T-helper 17 cell (primary cell): ENCODE data around the gene MTHFD2L. TPM values are rescaled to one million over a fixed set of nuclear protein-coding genes. Genes with fewer than 3 reads are reported as not detected.
A peak's percentile ranks its signal among the peaks of the same experiment; 100 is the strongest.

Experiments
- ATAC-seq: fragments of 150-1000 bp; cut with Tn5 transposase; 2 replicates; pipeline ENCODE4 v1.10.0; 2021; ENCODE audit warnings: mild to moderate bottlenecking, moderate library complexity
- DNase-seq, 3 donors: peaks; one replicate each; pipeline versions ENCODE4 v3.0.0 to v3.0.0-alpha.2; 2020 to 2021
- H3K9me3 ChIP-seq: one replicate; pipeline ENCODE4 v1.7.0; 2013; ENCODE audit warnings: low read length, mild to moderate bottlenecking; ENCODE audit not compliant: control insufficient read depth, poor library complexity, severe bottlenecking
- H3K27ac Mint-ChIP-seq: one replicate; pipeline ENCODE4 v1.8.0; 2022; ENCODE audit warnings: mild to moderate bottlenecking, moderate library complexity, mixed read lengths
- H3K27me3 Mint-ChIP-seq: one replicate; pipeline ENCODE4 v1.8.0; 2022; ENCODE audit warnings: mixed read lengths
- H3K36me3 Mint-ChIP-seq: one replicate; pipeline ENCODE4 v1.8.0; 2022; ENCODE audit warnings: low read depth, mixed read lengths
- H3K4me1 Mint-ChIP-seq: one replicate; pipeline ENCODE4 v1.8.0; 2022; ENCODE audit warnings: mild to moderate bottlenecking, mixed read lengths
- H3K4me3 Mint-ChIP-seq: one replicate; pipeline ENCODE4 v1.8.0; 2022; ENCODE audit warnings: mild to moderate bottlenecking, moderate library complexity, mixed read lengths
- total RNA-seq, 4 donors: library from RNA in 2 of 4; stranded (reverse) in 2 of 4; gene quantifications; one replicate each; pipeline ENCODE4 v1.2.3 and lab custom pipeline; 2022 to 2026

Gene MTHFD2L
- total RNA-seq, 2 donors from 2014 or later: 6.2 to 14.5 TPM

DNA sequence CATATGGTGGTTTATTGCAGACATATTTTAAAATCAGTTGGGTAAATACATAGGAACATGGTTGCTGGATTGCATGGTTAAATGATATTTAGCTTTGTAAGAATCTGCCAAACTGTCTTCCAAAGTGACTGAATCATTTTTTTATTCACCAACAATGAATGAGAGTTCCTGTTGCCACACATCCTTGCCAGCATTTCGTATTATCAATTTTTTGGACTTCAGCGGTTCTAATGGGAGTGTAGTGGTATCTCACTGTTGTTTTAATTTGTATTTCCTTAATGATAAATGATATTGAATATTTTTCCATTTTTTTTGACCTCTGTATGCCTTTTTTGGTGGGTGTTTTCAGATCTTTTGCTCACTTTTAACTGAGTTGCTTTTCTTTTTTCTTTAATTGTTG is 1.4 kb upstream of the MTHFD2L start:
- H3K9me3 ChIP-seq: no peaks in the 10 kb centered on the region
- Mint-ChIP-seq H3K36me3 (peaks cover 1% of the 10 kb centered on the region), H3K27me3 (peaks cover 11% of the 10 kb centered on the region), H3K27ac (no peak overlapping the region), H3K4me3 (no peak overlapping the region), H3K4me1 (peaks cover 10% of the 10 kb centered on the region)
- ATAC-seq: no peak
- no peak for DNase-seq

DNA sequence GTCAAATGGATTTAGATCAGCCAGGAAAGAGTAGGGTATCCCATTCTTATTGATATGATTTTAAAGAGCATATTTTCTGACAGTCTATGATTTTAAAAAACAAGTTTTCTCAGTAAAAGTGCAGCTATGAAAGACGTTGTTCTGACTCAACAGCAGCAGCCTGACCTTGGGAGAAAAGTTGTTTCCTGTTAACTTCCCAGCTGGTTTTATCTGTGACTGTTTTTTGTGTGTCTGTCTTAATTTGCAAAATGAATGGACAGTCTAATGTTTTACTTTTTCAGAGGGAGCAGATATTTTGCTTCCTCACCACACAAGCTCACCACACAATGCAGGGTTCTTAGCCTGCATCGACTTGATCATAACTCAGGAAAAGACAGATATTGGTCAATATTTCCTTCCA is 764 bp upstream of the MTHFD2L start:
- Mint-ChIP-seq H3K27me3 (peaks cover 11% of the 10 kb centered on the region), H3K36me3 (peaks cover 3% of the 10 kb centered on the region), H3K27ac (no peak overlapping the region), H3K4me3 (peak overlapping the region; percentile 89), H3K4me1 (peaks cover 12% of the 10 kb centered on the region)
- no peak for ATAC-seq
- no peak for DNase-seq
- no peaks in the 10 kb centered on the region for H3K9me3 ChIP-seq

DNA sequence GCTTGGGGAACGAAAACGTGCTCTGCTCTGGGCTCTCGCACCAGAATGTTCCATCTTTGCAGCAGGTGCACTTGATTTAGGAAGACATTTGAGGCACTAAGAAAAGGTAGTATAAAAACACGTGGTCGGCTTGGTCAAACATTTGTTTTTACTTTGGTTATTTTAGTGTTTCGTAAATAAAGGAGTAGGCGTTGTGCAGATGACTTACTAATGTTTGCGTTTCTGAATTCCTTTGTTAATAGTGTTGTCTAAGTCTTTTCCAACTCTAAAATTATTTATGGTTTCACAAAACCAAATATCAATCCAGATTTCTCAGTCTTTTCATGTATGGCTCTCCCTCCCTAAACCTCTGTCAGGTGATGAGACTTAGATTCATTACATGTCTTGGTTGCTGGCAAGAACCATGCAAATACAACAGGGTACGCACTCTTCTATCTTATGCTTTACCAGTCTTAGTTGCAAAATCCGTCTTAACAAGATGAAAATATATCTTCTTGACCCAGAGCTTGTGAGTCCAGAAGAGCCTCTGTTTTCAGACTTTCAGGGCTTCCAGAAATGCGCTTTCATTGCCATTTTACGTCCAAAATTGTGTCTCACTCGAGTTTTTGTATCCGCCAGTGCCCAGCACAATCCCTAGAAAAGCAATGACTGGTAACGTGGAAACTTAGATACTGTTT is 686 bp downstream of the MTHFD2L start:
- ATAC-seq: no peak
- Mint-ChIP-seq H3K27ac (peak overlapping the region; percentile 86), H3K27me3 (peaks cover 5% of the 10 kb centered on the region), H3K4me1 (peaks cover 12% of the 10 kb centered on the region), H3K4me3 (peak overlapping the region; percentile 89), H3K36me3 (peaks cover 3% of the 10 kb centered on the region)
- DNase-seq: no peak
- no peaks in the 10 kb centered on the region for H3K9me3 ChIP-seq

- ATAC-seq (no peak), DNase-seq (no peak)
- peak overlapping the region; percentile 89 for H3K4me3 Mint-ChIP-seq
- peaks cover 12% of the 10 kb centered on the region for H3K4me1 Mint-ChIP-seq
- peaks cover 3% of the 10 kb centered on the region for H3K36me3 Mint-ChIP-seq
- peak overlapping the region; percentile 86 for H3K27ac Mint-ChIP-seq
- H3K9me3 ChIP-seq: no peaks in the 10 kb centered on the region
- H3K27me3 Mint-ChIP-seq: peaks cover 5% of the 10 kb centered on the region
These were observed 1.3 kb downstream of the MTHFD2L start for GRCh38 chr4:74159143-74159709.

- no peak for ATAC-seq
These were observed 3.9 kb downstream of the MTHFD2L start for GRCh38 chr4:74161666-74162450.

GRCh38 chr4:74166135-74166534 is 8.2 kb downstream of the MTHFD2L start:
- ATAC-seq (no peak), DNase-seq (no peak)
- Mint-ChIP-seq H3K36me3 (peaks cover 3% of the 10 kb centered on the region), H3K4me1 (peaks cover 4% of the 10 kb centered on the region), H3K27ac (peak overlapping the region; percentile 45), H3K4me3 (no peak overlapping the region), H3K27me3 (no peaks in the 10 kb centered on the region)
- H3K9me3 ChIP-seq: no peaks in the 10 kb centered on the region

More at GRCh38 chr4:74161666-74162450, 3.9 kb downstream of the MTHFD2L start:
- Mint-ChIP-seq H3K27ac (no peak overlapping the region), H3K4me1 (peaks cover 9% of the 10 kb centered on the region), H3K27me3 (no peaks in the 10 kb centered on the region), H3K36me3 (peaks cover 3% of the 10 kb centered on the region), H3K4me3 (no peak overlapping the region)
- no peaks in the 10 kb centered on the region for H3K9me3 ChIP-seq
- no peak for DNase-seq

- DNase-seq: no peak
- Mint-ChIP-seq H3K36me3 (no peaks in the 10 kb centered on the region), H3K27me3 (no peaks in the 10 kb centered on the region), H3K4me3 (no peak overlapping the region), H3K4me1 (peaks cover 3% of the 10 kb centered on the region), H3K27ac (no peak overlapping the region)
- H3K9me3 ChIP-seq: no peaks in the 10 kb centered on the region
- no peak for ATAC-seq
These were observed 8.9 kb downstream of the MTHFD2L start for GRCh38 chr4:74166818-74167217.

- H3K4me3 Mint-ChIP-seq: no peak overlapping the region
- DNase-seq (no peak), ATAC-seq (no peak)
- peaks cover 3% of the 10 kb centered on the region for H3K4me1 Mint-ChIP-seq
- H3K9me3 ChIP-seq: no peaks in the 10 kb centered on the region
- no peak overlapping the region for H3K27ac Mint-ChIP-seq
- H3K27me3 Mint-ChIP-seq: no peaks in the 10 kb centered on the region
- no peaks in the 10 kb centered on the region for H3K36me3 Mint-ChIP-seq
These were observed 9.7 kb downstream of the MTHFD2L start for GRCh38 chr4:74167585-74167984.

DNA sequence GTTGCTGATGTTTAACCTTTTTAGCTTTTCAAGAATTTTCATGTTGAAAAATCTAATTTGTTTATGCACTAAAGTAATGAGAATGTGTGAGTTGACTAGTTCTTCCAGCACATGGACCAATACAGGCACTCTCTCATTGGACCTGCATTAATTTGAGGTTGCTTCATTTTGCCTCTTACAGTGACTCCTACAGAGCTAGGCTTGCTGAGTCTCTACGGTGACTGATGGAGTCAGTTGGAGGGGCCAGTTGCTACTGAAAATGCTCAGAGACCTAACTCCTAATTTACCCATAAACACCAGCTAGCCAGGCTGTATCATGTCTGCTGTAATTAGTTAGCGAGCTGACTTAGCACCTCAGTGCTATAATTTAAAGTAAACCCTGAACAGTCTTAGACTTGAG is 10.9 kb downstream of the MTHFD2L start:
- Mint-ChIP-seq H3K36me3 (no peaks in the 10 kb centered on the region), H3K4me3 (no peak overlapping the region), H3K27me3 (no peaks in the 10 kb centered on the region), H3K27ac (no peak overlapping the region), H3K4me1 (peaks cover 3% of the 10 kb centered on the region)
- DNase-seq (no peak), ATAC-seq (no peak)
- H3K9me3 ChIP-seq: no peaks in the 10 kb centered on the region

DNA sequence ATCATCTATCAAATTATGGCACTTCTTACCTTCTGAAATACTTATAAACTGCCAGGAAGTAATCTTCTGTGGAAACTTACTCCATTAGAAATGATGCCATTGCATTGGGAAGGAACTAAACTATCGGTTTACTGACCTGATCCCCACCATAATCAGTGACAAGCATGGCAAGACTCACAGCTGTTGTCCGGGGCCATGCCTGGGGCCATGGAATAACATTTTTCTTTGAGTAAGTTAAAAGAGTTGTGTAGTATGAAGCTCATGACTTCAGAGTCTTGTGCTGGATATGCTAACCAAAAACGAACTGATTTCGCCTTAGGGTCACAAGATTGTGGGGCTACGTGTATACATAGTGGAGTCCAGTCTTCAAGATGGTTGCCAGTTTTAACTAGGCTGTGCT is 15.4 kb downstream of the MTHFD2L start:
- H3K9me3 ChIP-seq: no peaks in the 10 kb centered on the region
- ATAC-seq (no peak), DNase-seq (no peak)
- Mint-ChIP-seq H3K27ac (no peak overlapping the region), H3K4me3 (no peak overlapping the region), H3K4me1 (no peaks in the 10 kb centered on the region), H3K36me3 (no peaks in the 10 kb centered on the region), H3K27me3 (no peaks in the 10 kb centered on the region)

DNA sequence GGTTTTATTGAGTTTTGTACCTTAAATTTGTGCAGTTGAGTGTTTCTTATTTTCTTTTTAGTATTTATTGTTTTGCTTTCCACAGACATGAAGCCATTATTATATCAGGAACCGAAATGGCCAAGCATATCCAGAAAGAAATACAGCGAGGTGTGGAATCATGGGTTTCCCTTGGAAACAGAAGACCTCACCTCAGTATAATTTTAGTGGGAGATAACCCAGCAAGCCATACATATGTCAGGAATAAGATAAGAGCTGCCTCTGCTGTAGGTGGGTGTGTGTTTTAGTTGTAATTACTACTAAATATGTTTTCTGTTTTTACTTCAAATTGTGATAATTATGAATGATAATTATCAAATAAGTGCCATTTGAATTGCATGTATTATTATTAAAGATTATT is 16.5 kb downstream of the MTHFD2L start:
- no peaks in the 10 kb centered on the region for H3K9me3 ChIP-seq
- ATAC-seq (no peak), DNase-seq (no peak)
- Mint-ChIP-seq H3K27me3 (no peaks in the 10 kb centered on the region), H3K4me3 (no peak overlapping the region), H3K4me1 (no peaks in the 10 kb centered on the region), H3K36me3 (no peaks in the 10 kb centered on the region), H3K27ac (no peak overlapping the region)

DNA sequence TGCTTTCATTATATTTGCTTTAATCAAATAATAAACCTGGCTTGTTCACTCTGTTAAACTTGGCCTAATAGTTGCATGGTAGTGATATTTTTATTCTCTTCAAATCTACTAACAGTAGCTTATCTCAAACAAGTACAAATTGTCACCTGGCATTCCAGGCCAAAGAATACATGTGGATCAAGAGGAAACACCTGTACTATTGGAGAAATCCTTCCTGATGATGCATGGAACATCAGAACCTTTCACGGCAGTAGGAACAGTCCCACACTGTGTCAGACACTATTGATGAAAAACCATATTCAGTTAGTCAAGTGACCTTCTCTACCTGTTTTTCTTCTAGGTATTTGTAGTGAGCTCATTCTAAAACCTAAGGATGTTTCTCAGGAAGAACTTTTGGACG is 17.0 kb downstream of the MTHFD2L start:
- no peak for DNase-seq
- Mint-ChIP-seq H3K27ac (no peak overlapping the region), H3K4me1 (no peaks in the 10 kb centered on the region), H3K4me3 (no peak overlapping the region), H3K36me3 (no peaks in the 10 kb centered on the region), H3K27me3 (no peaks in the 10 kb centered on the region)
- no peaks in the 10 kb centered on the region for H3K9me3 ChIP-seq
- ATAC-seq: no peak

DNA sequence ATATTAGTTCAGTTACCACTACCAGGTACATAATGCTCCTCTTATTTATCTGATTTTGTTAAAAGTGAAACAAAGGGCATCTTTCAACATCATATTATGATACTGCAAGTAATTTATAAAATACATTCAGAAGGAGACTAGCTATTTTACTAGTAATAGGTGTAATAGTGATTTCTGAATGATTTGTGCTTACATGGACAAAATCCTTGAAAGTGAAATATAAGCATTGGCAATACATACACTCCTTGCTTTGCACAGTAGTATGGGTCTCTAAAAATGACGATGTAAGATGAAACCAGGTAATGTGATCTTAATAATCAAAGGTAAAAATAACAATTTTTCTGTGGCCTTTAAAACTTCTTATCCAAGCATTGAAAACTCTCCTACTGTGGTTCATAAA is 17.5 kb downstream of the MTHFD2L start:
- H3K36me3 Mint-ChIP-seq: no peaks in the 10 kb centered on the region
- H3K27me3 Mint-ChIP-seq: no peaks in the 10 kb centered on the region

More for the DNA sequence above, 17.5 kb downstream of the MTHFD2L start:
- Mint-ChIP-seq H3K27ac (no peak overlapping the region), H3K4me3 (no peak overlapping the region), H3K4me1 (no peaks in the 10 kb centered on the region)
- DNase-seq (no peak), ATAC-seq (no peak)
- no peaks in the 10 kb centered on the region for H3K9me3 ChIP-seq
